IPS DF 19.7 (cell line): Measurements from ENCODE around the gene MNS1.
"Not testable (repeated sequence)": the region's sequence is repeated elsewhere in the genome, so short reads cannot be mapped to it uniquely, and the experiment has no call there.

Experiments used
- DNase-seq: peaks from one replicate; pipeline ENCODE4 v3.0.0-alpha.2; 2013; ENCODE audit warnings: low read depth, low spot score

MNS1 gene, protein sequence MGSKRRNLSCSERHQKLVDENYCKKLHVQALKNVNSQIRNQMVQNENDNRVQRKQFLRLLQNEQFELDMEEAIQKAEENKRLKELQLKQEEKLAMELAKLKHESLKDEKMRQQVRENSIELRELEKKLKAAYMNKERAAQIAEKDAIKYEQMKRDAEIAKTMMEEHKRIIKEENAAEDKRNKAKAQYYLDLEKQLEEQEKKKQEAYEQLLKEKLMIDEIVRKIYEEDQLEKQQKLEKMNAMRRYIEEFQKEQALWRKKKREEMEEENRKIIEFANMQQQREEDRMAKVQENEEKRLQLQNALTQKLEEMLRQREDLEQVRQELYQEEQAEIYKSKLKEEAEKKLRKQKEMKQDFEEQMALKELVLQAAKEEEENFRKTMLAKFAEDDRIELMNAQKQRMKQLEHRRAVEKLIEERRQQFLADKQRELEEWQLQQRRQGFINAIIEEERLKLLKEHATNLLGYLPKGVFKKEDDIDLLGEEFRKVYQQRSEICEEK

DNA sequence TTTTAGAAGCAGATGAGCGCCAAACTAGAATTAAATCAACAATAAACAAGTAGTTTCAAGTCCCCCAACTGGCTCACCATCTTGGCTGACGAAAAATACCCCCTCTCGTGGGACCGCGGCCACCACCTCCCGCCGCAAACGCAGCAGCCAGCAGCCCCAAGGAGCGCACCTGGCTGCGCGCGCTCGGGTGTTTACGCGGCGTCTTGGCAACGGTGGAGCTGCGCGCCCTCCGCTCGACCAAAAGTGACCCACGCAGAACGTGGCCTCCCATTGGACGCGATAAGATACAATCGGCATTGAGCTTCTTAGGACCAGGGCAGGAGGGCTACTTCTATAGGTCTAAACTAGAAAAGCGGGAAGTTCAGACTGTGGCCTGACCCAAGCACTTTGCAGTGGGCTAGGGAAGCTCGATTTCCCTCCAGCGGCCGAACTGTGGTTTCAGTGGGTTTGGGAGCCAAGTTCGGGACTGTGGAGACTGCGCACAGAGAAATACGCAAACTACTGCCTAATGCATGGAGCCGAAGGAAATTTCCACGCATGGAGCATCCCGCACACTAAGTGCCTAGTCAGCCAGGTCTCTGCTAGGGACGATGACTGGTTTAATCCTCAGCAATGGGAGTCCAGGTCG lies at the start of gene MNS1:
Gene MNS1, minus strand, starts transcription at position 245 of the 628 bp plus-strand sequence. Its CDS starts 165 bp downstream, at position 80.
- peak; percentile 92 for DNase-seq

DNA sequence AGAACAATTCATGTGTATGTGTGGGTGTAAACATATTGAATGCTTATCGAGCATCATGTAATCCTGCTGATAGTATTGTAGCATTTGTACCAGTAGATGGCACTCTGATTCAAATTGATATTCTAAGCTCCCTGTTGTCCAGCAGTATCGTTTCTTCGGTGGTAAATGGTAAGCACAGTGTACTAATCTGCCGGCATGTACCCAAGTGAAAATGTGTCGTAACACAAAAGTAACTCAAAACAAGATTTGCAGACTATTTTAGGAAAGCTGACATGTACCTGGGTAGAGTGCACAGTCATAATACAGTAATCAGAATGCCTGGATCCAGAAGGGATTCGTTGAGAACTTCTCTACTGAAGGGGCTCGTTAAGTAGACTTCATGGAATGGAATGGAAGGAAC lies 31.7 kb upstream of the MNS1 start:
- no peak for DNase-seq

DNA sequence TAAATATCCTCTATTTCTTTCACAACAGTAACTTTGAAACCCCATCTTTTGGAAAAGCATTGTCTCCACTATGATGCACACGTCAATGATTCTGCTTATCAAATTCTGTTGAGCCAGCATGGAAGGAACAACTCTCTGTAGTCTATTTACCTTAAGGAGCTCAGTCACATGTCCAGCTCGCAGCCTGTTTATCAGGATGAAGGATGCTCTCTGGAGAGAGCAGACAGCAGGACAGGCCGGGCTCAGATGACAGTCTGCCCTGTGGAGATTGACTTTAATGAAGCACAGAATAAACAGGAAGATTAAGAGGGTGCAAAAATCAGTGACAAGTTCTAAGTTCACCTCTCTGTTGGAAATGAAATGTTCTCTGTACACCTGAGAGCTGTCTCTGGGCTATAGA lies 30.6 kb upstream of the MNS1 start:
- no peak for DNase-seq

DNA sequence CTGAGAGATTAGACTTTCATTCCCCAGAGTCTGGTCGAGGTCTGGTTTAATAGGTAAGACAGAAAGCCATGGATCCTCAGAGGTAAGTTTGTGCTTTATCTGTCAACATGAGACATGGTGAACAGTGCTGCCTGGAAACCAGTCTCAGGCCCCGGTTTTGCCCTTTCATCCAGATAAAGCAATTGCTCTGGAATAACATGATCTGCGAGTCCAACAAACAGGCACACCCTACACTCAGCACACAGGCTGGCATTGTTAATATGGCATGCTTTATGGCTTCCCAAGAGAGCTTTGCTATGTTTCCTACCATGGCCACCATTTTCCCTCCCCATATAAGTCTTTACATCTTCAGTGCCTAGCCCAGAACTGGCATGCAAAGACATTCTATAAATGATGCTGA lies 30.1 kb upstream of the MNS1 start:
- DNase-seq = no peak

DNA sequence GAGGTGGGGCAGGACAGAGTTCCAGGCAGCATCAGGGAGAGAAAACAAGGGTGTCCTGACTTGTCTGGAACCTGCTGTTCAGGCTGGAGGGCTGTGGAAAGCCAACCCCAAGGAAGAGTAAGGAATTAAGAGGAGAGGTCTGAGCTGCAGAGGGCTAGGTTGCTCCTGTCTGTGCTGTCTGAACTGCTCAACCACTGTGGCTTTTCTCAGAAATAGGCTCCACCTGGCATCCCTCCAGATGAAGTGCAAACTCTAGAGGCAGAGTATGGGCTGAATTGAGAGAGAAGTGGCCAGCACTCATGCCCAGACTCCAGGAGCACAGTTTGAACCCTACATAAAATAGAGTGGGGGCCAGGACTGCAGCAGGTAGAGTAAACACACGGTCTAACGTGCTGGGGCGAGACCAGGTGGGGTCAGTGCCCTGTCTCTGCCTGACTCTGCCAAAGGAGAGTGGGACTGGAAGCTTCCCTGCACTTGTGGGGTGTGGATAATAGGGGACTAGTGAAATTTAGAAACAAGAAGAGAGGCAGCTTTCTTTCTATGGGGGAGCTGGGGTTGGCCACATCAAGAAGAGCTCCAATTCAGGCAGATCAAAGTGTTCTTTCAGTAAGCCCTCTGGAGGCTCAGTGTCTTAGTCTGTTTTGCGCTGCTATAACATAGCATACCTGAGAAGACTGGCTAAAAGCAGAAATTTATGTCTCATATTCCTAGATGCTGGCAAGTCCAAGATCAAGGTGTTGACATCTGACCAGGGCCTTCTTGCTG lies 28.0 kb upstream of the MNS1 start:
- DNase-seq = no peak

DNA sequence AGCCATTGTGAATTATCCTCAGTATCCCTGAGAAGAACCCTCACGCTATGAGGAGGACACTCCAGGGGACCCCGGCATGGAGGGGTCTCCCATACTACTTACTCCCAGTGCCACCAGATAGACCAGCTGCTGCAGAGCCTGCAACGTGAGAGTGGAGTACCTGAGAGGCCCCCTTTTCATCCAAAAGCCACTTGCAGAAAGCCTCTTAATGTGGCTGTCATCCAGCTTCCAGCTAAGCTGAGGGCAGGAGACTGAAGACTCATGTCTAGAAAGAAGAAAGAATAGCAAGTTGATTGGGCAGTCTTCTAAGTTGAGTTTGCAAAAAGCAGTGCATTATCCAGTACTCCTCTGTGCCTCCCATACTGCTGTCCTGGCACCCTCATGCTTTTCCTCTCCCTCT lies 27.3 kb upstream of the MNS1 start:
- no peak for DNase-seq

DNA sequence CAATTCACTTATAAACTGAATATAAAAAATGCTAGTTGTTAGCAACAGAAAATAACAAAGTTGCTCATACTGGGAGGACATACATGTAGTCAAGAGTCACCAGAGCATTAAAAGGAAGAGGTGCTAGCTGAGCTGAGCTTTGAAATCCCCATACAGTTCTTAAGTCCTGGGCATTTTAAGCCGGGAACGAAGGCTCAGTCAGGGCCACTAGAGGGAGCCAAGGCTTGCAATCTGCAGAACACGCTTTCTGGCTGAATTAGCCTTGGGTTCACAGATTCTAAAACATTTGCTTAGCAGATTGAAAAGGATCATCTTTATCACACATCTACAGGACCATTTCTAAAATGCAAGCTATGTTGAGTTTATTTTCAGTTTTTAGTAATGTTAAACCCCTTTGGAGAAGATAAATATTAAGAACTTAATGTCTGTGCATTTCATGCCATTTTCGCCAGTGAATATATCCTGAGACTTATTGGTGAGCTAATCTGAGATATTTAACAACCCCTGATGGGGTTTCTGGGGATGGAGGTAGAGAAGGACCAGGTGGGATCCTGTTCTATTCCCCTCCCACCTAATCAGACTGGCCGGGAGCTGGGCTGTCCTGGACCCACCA lies 26.3 kb upstream of the MNS1 start:
- peak; percentile 25 for DNase-seq

DNA sequence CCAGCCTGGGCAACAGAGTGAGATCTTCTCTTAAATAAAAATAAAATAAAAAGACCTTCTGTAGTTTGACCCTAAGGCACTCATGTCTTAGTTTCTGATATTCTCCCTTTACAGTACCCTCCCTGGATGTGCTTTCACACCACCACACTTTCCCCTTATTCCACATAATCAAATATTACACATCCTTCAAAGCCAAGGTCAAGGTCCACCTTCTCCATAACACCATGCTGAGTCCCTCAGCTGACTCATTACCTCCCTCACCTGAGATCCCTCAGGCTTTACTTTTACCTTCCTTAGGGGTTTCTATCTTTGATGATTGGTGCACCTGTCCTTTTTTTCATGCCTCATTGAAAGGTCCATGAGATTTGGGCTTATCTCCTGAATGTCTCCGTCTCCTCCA lies 25.5 kb upstream of the MNS1 start:
- no peak for DNase-seq

DNA sequence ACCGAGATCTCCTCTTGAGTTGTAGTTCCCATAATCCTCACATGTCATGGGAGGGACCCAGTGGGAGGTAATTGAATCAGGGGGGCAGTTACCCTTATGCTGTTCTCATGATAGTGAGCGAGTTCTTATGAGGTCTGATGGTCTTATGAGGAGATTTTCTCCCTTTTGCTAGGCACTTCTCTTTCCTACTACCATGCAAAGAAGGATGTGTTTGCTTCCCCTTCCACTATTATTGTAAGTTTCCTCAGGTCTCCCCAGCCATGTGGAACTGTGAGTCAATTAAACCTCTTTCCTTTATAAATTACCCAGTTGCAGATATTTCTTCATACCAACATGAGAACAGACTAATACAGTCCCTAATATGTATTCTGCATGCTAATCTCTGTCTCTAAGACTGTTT lies 21.3 kb upstream of the MNS1 start:
- not testable (repeated sequence) for DNase-seq

DNA sequence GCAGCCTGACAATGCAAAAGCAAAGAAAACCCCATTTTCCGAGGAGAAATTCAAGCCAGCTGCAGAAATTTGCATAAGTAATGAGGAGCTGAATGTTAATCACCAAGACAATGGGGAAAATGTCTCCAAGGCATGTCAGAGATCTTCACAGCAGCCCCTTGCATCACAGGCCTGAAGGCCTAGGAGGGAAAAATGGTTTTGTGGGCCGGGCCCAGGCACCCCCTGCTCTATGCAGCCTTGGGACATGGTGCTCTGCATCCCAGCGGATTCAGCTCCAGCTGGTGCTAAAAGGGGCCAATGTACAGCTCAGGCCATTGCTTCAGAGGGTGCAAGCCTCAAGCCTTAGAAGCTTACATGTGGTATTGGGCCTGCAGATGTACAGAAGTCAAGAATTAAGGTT lies 20.5 kb upstream of the MNS1 start:
- DNase-seq = not testable (repeated sequence)

DNA sequence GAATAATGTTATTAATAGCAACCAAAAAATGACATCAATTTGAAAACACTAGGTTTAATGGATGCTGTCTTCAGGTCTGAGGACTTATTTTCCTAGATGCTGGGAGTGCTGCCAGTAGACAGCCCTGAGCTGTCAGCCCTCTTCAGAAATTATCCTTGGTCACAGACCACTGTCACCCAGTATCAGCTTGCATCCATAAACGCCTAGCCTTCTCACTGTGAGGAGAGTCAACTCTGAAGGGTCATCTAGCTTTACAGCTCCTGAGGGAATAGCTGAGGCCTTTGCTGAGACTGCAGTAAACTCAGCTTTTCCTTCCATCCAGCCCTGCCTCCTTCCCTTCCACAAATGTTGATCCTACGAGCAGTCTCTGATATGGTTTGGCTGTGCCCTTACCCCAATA lies 19.4 kb upstream of the MNS1 start:
- no peak for DNase-seq

DNA sequence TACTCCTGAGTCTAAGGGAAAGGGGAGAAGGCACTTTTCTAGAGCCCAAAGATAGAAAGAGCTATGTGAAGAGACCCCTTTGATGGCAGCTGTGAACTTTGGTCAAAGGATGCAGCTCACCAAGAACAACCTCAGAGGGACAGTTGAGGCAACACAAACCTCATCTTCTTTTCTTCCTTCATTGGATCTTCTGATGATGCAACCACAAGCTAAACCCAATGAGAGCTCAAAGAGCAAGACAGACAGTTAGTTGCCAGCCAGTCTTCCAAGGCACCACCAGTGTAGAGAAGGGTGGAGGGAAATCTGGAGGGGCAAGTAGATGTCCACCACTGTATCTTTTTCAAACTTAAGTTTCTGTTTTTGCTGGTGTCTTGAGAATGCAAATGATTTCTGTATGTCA lies 10.4 kb upstream of the MNS1 start:
- DNase-seq = no peak

DNA sequence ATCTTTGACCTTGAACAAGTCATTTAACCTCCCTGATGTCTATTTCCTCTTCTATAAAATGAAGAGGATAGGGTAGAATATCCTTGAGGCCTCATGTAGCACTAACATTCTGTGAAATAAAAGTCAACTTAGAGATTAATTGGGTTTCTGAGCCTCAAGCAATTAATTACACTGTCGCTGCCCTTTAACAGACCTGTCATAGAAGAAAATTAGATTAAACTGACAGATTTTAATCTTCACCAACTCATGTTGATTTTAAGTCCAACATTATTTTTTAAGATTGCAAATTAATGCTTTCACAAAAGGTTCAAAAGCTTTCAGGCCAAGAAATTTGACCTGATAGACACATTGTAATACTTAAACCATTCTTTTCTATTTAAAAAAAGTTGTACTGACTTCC lies 8.1 kb upstream of the MNS1 start:
- no peak for DNase-seq

DNA sequence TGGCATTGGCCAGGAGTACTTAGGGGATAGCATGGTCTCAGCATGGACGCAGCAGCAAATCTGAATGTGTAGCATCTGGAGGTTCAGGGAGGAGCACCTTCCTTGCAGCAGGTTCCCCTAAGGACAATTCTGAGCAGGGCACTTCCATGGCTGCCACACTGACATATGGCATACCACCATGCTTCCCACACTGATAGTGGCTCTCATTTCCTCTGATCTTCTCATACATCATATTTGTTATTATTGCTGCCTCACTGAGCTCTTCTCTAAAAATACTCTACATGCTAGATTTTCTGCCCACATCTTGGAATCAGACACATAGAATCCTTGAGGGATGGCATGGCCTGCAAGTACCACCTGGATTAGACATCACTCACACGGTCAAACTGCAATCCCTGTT lies 7.3 kb upstream of the MNS1 start:
- DNase-seq = no peak

DNA sequence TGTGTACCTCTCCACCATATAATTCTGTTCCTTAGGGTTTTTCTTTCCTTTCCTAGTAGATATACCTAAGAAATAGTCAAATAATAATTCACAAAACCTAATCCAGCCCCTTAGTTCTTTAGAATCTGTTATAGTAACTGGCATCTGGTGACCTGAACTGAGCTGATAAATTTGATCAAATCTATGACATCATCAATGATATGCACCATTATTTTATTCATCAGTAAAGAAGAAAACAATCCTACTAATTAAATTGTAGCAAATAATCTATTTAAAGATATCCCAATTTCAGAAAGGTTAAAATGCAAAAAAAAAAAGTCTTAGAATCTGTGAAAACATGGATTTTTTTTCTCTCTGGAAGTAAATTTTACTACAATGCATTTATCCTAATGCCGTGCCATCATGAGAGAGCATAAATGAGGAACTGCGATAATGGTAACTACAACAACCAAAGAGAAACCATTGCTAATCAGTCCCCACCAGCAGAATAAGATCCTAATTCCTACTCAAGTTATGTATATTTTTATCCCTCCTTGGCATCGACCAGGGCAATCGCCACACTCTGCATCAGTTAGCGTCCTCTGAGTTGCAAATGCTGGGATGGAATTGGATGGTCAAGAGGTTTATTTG lies 6.6 kb upstream of the MNS1 start:
- DNase-seq = no peak

DNA sequence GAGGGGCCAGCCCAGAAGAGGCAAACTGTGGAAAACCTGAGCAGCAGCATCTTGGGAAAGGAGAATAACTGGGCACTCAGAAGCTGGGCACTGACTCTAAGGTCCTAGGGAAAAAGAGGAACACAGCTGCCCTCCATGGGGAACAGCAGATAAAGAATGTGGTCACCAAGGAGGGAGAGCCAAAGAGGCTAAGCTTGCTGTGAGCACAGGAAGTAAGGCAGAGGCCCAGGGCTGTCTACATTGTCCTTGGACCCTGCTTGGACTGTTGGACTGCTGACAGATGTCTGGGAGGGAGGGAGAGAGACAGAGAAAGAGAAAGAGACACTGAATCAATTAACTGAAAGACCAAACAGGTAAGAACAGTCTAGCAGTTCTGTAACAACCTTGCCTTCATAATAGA lies 4.5 kb upstream of the MNS1 start:
- DNase-seq = no peak

DNA sequence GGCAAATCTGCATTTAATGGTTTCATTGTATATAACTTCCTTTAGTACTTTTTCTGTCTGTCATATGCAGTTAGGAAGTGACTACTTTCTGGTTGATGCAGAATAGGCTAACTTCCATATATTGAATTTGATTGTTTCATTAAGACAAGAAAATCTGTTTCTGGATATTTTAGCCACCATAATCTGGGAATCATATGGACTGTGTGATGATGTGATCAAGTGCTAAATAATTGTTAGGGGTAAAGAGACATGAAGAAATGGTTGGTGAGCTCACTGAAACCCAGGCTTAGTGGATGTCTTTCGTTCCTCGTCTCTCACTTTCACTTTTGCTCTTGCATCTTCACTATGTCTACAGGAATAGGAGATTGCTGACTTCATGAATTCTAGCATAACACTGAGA lies 3.5 kb upstream of the MNS1 start:
- no peak for DNase-seq

DNA sequence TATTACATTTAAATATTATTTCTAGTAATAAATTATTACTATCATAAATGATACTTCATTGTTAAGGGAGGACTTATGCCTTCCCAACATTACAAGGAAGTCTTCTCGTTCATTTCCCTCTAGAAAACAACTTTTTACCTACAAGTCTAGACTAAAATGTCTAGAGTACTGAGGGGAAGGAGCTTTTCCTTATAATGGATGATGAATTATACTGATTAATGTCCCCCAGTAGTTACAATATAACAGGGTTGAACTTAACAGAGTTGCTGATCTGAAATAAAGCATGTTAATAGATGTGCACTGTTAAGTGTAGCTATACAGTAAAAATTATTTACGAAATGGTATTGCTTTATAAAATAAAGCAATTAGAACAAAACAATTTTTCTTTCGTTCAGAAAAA lies 2.7 kb upstream of the MNS1 start:
- no peak for DNase-seq

DNA sequence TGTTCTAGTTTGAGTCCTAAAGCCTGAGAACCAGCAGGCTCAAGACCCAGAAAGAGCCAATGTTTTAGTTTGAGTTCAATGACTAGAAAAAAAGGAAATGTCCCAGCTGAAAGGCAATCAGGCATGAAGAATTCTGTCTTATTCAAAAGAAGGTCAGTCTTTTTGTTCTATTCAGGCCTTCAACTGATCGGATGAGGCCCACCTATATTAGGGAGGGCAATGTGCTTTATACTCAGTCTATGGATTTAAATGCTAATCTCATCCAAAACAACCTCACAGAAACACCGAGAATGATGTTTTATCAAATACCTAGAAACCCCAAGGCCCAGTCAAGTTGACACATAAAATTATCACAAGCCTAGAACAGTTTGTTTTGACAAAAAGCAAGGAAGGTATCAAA lies 4.0 kb downstream of the MNS1 start:
- no peak for DNase-seq

DNA sequence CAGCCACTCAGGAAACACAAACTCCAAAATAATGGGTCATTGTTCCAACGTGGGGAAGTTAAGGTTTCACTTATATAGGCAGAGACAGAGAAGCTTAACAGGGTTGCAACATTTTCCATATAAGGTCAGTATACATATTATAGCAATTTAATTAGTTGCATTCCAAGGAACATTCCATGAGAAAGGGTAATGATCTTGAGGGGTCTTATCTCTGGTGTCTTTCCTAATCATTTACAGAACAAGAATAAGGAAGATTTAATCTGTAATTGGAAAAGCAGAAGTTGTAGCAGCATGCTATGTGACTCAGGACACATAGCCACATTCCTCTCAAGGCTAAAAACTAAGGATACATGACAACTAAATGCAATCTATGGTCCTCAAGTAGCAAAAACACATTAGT lies 4.9 kb downstream of the MNS1 start:
- no peak for DNase-seq

DNA sequence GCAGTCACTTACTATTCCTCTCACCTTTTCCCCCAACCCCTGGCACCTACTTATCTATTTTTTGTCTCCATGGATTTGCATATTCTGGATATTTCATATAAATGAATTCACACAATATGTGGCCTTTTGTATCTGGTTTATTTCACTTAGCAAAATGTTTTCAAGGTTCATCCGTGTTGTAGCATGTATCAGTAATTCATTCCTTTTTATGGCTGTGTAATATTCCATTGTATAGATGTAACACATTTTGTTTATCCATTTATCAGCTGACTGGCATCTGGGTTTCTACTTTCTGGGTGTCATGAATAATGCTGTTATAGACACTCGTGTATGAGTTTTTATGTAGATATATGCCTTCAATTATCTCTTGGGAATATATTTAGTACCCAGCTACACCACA lies 5.8 kb downstream of the MNS1 start:
- no peak for DNase-seq

DNA sequence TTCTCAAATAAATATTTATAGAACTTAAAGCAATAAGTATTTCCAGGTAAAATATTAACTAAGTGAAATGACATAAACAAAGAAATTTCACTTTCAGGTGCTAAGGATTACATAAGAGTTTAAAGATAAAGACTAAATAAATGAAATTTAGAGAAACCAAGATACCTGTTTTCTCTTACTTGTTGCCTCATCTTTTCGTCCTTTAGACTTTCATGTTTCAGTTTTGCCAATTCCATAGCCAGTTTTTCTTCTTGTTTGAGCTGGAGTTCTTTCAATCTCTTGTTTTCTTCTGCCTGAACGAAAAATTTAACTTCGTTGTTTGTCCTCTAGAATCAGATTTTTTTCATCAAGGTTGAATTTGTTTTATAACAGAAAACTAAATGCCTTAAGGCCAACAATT lies 8.7 kb downstream of the MNS1 start:
- DNase-seq = no peak
